Adrenal gland (tissue), 5 donors: ENCODE results near the gene GIMAP8.

ENCODE experiments used
- CTCF ChIP-seq, 6 experiments: fragments of 450-650 bp in 4 of 6; fragments of 200-600 bp in 2 of 6; sonication (generic) in 1 of 6; IDR thresholded peaks; 1 replicate in 5 of 6; 2 replicates in 1 of 6; pipeline versions ENCODE4 v1.5.1 to v1.8.0; 2016 to 2021; ENCODE audit warnings: antibody characterized with exemption in 6 of 6, mild to moderate bottlenecking in 2 of 6, moderate library complexity in 1 of 6
- POLR2A ChIP-seq, 2 donors: fragments of 450-650 bp; IDR thresholded peaks; one replicate each; pipeline ENCODE4 v1.6.1; 2017; ENCODE audit warnings: antibody characterized with exemption in 2 of 2, mild to moderate bottlenecking in 2 of 2, moderate library complexity in 1 of 2
- donor health status: DM: no; HTN: no; CAD: no.

DNA sequence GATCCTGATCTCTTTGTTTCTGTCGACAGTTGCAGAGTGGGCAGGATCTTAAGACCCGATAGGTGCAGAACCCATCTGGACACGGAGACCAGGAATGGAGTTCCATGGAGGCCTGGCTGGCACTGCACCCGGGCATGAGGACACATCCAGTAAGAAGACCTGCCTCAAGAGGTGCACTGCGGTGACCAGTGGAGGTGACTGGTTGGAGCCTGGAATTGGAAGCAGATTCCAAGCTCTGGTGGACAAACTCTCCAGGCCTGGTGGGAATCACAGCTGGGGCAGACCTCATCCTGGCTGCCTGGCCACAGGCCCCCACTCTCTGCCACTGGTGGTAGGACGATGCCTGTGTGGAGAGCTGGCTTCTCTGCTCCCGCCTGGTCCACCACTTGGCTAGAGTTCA, 40.3 kb upstream of the GIMAP8 start:
- TF ChIP-seq CTCF (IDR thresholded peaks at IDR 0.05) (no peak), POLR2A (IDR thresholded peaks at IDR 0.05) (no peak)
